IMR-90 (cell line): ENCODE data around the gene CLEC19A.

Source experiments
- BHLHE40 ChIP-seq: fragments of 150-350 bp; IDR thresholded peaks from 2 replicates; pipeline ENCODE4 v1.6.1; 2016; ENCODE audit warnings: mild to moderate bottlenecking, low read depth, low read length
- CEBPB ChIP-seq: IDR thresholded peaks from 2 replicates; pipeline ENCODE4 v1.6.1; 2012; ENCODE audit warnings: low read depth, low read length, improper control_type of control experiment
- CHD1 ChIP-seq: IDR thresholded peaks from 2 replicates; pipeline ENCODE4 v1.6.1; 2012; ENCODE audit warnings: low read depth, low read length, improper control_type of control experiment
- CTCF ChIP-seq: conservative IDR thresholded peaks from 2 replicates; pipeline ENCODE4 v1.5.1; 2012; ENCODE audit warnings: mild to moderate bottlenecking, low read depth, low read length, improper control_type of control experiment
- MAFK ChIP-seq: IDR thresholded peaks from 2 replicates; pipeline ENCODE4 v1.6.1; 2012; ENCODE audit warnings: low read depth, low read length, improper control_type of control experiment
- MXI1 ChIP-seq: IDR thresholded peaks from 2 replicates; pipeline ENCODE4 v1.6.1; 2012; ENCODE audit warnings: low read depth, mild to moderate bottlenecking, low read length, moderate library complexity, borderline replicate concordance
- POLR2A ChIP-seq: IDR thresholded peaks from 2 replicates; pipeline ENCODE4 v1.6.1; 2012; ENCODE audit warnings: mild to moderate bottlenecking, low read depth, low read length
- RFX5 ChIP-seq: IDR thresholded peaks from 2 replicates; pipeline ENCODE4 v1.8.0; 2012; ENCODE audit warnings: low read depth, mild to moderate bottlenecking, low read length, moderate library complexity
- SMC3 ChIP-seq: fragments of 150-350 bp; IDR thresholded peaks from 2 replicates; pipeline ENCODE4 v1.6.1; 2016; ENCODE audit warnings: low read depth, mild to moderate bottlenecking, antibody characterized with exemption, low read length, moderate library complexity
- USF2 ChIP-seq: fragments of 150-350 bp; IDR thresholded peaks from 2 replicates; pipeline ENCODE4 v1.6.1; 2017; ENCODE audit warnings: mild to moderate bottlenecking, antibody characterized with exemption, low read length, low read depth

- TF ChIP-seq CTCF (no peak), MXI1 (no peak), MAFK (no peak), USF2 (peak; percentile 20; the same call in 1 of the 2 replicates), RFX5 (no peak), POLR2A (no peak), CHD1 (no peak), SMC3 (no peak), BHLHE40 (no peak), CEBPB (no peak)
These were observed 23.6 kb downstream of the CLEC19A start for GRCh38 chr16:19309178-19309577.
